Vagina (tissue), 2 donors: ENCODE data around the gene AHCYL2.

Source experiments
- CTCF ChIP-seq, 3 experiments: fragments of 450-650 bp in 2 of 3; fragments of 200-600 bp in 1 of 3; sonication (generic) in 1 of 3; IDR thresholded peaks; one replicate each; pipeline ENCODE4 v1.5.1; 2017 to 2019; ENCODE audit warnings: antibody characterized with exemption in 3 of 3, mild to moderate bottlenecking in 2 of 3, moderate library complexity in 2 of 3
- POLR2AphosphoS5 ChIP-seq, 2 donors: sonication (generic); formaldehyde crosslinking; IDR thresholded peaks; one replicate each; pipeline ENCODE4 v1.9.0; 2017; ENCODE audit warnings: antibody characterized with exemption in 2 of 2, mild to moderate bottlenecking in 2 of 2, low read depth in 1 of 2; ENCODE audit not compliant: insufficient read depth in 1 of 2

- TF ChIP-seq CTCF (IDR thresholded peaks at IDR 0.05) (no peak), POLR2AphosphoS5 (IDR thresholded peaks at IDR 0.05; ENCODE audit: insufficient read depth in 1 of 2, low read depth in 1 of 2) (no peak)
Observed at GRCh38 chr7:129468547-129468946, 243.7 kb downstream of the AHCYL2 start.
